ENCODE results near the gene TRPM7. TPM values are rescaled to one million over a fixed set of nuclear protein-coding genes. Genes with fewer than 3 reads are reported as not detected.

TRPM7 gene
- total and polyA plus RNA-seq, 3 donors from 2014 or later: 18.1 to 53.1 (median 52.2) TPM

GRCh38 chr15:50636146-50636545 lies 50.5 kb downstream of the TRPM7 start:
- H3K4me1 ChIP-seq: no peaks in the 10 kb centered on the region
- H3K27me3 ChIP-seq: no peaks in the 10 kb centered on the region
- intact Hi-C loops (cut with DNase I; ENCODE audit: low total_unique reads): no loop called here
- no peak overlapping the region for H3K4me3 ChIP-seq
- DNase-seq: no peak
- H3K27ac ChIP-seq: no peak overlapping the region
- H3K36me3 ChIP-seq (ENCODE audit: low read depth, missing control alignments): no peaks in the 10 kb centered on the region
- H3K9me3 ChIP-seq: no peaks in the 10 kb centered on the region
- 96 to 99% methylated on average over 9 of the region's 9 CpGs for WGBS, 2 donors
- TF ChIP-seq, protein P1, sequence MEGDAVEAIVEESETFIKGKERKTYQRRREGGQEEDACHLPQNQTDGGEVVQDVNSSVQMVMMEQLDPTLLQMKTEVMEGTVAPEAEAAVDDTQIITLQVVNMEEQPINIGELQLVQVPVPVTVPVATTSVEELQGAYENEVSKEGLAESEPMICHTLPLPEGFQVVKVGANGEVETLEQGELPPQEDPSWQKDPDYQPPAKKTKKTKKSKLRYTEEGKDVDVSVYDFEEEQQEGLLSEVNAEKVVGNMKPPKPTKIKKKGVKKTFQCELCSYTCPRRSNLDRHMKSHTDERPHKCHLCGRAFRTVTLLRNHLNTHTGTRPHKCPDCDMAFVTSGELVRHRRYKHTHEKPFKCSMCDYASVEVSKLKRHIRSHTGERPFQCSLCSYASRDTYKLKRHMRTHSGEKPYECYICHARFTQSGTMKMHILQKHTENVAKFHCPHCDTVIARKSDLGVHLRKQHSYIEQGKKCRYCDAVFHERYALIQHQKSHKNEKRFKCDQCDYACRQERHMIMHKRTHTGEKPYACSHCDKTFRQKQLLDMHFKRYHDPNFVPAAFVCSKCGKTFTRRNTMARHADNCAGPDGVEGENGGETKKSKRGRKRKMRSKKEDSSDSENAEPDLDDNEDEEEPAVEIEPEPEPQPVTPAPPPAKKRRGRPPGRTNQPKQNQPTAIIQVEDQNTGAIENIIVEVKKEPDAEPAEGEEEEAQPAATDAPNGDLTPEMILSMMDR (IDR thresholded peaks at IDR 0.05): no peak
- TF ChIP-seq POLR2A (IDR thresholded peaks at IDR 0.05): no peak

GRCh38 chr15:50633653-50634052 lies 52.9 kb downstream of the TRPM7 start:
- Histone ChIP-seq H3K4me3 (no peak overlapping the region), H3K36me3 (ENCODE audit: low read depth, missing control alignments) (no peaks in the 10 kb centered on the region), H3K27ac (no peak overlapping the region), H3K4me1 (no peaks in the 10 kb centered on the region), H3K9me3 (no peaks in the 10 kb centered on the region), H3K27me3 (no peaks in the 10 kb centered on the region)
- TF ChIP-seq POLR2A (IDR thresholded peaks at IDR 0.05): no peak
- TF ChIP-seq, protein P1 (IDR thresholded peaks at IDR 0.05): no peak
- intact Hi-C loops (cut with DNase I; ENCODE audit: low total_unique reads): no loop called here
- 89 to 90% methylated on average over 3 of the region's 3 CpGs for WGBS, 2 donors
- DNase-seq: no peak

GRCh38 chr15:50628421-50628820 lies 58.2 kb downstream of the TRPM7 start:
- Histone ChIP-seq H3K4me3 (no peak overlapping the region), H3K9me3 (no peaks in the 10 kb centered on the region), H3K27me3 (no peaks in the 10 kb centered on the region), H3K4me1 (no peaks in the 10 kb centered on the region), H3K27ac (no peak overlapping the region), H3K36me3 (ENCODE audit: low read depth, missing control alignments) (no peaks in the 10 kb centered on the region)
- intact Hi-C loops (cut with DNase I; ENCODE audit: low total_unique reads): no loop called here
- WGBS, 2 donors: 88 to 93% methylated on average over 5 of the region's 5 CpGs
- no peak for DNase-seq
- no peak for TF ChIP-seq POLR2A (IDR thresholded peaks at IDR 0.05)
- TF ChIP-seq, protein P1 (IDR thresholded peaks at IDR 0.05): no peak

DNA sequence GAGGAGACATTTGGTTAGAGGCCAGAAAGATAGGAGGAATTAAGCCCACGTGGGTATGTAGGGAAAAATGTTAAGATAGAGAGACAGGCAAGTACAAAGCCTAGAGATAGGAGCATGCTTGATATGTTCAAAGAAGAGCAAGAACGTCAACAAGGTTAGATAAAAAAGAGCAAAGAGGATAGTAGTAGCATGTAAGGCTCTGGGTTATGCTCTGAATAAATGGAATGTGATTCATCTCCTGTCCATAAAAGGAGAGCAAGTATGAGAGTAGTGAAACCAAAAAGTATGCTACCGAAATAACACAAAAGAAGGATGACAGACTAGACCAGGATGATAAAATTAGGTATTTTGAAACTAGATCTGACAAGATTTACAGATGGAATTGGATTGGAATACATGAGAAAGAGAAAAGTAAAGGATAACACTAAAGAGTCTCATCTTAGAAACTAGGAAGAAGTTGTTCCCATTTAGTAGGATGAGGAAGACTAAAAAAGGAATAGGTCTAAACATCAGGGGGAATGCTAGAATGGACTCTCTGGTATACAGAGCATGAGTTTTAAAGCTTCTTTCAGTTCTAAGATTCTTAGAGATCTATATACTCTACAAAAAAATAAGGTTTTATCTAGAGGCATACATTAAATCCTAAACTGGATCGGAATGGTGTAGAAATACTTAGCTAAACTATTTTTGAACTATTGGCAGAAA lies 59.1 kb downstream of the TRPM7 start:
- Histone ChIP-seq H3K9me3 (no peaks in the 10 kb centered on the region), H3K36me3 (ENCODE audit: low read depth, missing control alignments) (no peaks in the 10 kb centered on the region), H3K27me3 (no peaks in the 10 kb centered on the region), H3K27ac (no peak overlapping the region), H3K4me3 (no peak overlapping the region), H3K4me1 (no peaks in the 10 kb centered on the region)
- TF ChIP-seq, protein P1 (IDR thresholded peaks at IDR 0.05): no peak
- no peak for TF ChIP-seq POLR2A (IDR thresholded peaks at IDR 0.05)
- no peak for DNase-seq
- 59 to 69% methylated on average over 4 of the region's 4 CpGs for WGBS, 2 donors
- intact Hi-C loops (cut with DNase I; ENCODE audit: low total_unique reads): no loop called here

DNA sequence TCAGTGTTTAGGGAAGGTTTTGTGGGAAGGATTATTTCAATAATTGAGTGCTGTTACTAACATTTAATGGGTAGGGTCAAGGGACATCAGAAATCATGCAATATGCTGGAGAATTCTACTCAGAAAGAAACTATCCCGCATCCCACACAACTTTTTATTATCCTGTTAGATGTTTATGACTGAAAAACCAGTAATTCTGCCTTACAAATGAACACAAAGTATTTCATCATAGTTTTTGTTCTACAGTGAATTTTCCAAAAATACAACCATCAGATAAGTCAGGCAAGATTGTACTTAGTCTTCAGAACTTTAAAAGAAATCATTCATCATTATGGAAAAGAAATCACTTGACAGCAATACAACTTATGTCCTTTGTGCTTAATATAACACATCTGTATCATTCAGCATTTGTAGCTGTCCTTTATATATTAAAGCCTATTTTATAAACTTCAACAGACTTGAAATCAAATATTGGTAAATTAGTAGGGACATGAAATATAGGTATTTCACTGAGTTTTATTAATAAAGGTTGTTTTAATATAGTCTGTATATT lies 61.9 kb downstream of the TRPM7 start:
- Histone ChIP-seq H3K9me3 (no peaks in the 10 kb centered on the region), H3K4me1 (no peaks in the 10 kb centered on the region), H3K27me3 (no peaks in the 10 kb centered on the region), H3K4me3 (no peak overlapping the region), H3K27ac (no peak overlapping the region), H3K36me3 (ENCODE audit: low read depth, missing control alignments) (no peaks in the 10 kb centered on the region)
- intact Hi-C loops (cut with DNase I; ENCODE audit: low total_unique reads): no loop called here
- TF ChIP-seq, protein P1 (IDR thresholded peaks at IDR 0.05): no peak
- TF ChIP-seq POLR2A (IDR thresholded peaks at IDR 0.05): no peak
- 77 to 85% methylated on average over 1 of the region's 1 CpG for WGBS, 2 donors
- DNase-seq: no peak
